Lung (tissue), 12 donors: Measurements from ENCODE around the gene UNC50. TPM values are rescaled to one million over a fixed set of nuclear protein-coding genes. Genes with fewer than 3 reads are reported as not detected.

ENCODE experiments used
- ATAC-seq: fragments of 200-7000 bp; cut with Tn5 transposase; one replicate; pipeline ENCODE4 v1.9.1; 2020; ENCODE audit warnings: moderate number of reproducible peaks; ENCODE audit not compliant: insufficient read depth, low FRiP score
- DNase-seq, 3 donors: peaks; one replicate each; pipeline ENCODE4 v3.0.0-alpha.2; 2013 to 2017
- H3K27ac ChIP-seq, 2 donors: one replicate each; pipeline ENCODE4 v1.5.1; 2013; ENCODE audit warnings: mild to moderate bottlenecking in 2 of 2, moderate library complexity in 2 of 2, control low read depth in 1 of 2, inconsistent platforms in 1 of 2, low read depth in 1 of 2, low read length in 1 of 2
- H3K27me3 ChIP-seq, 3 donors: one replicate each; pipeline ENCODE4 v1.5.1; 2013; ENCODE audit warnings: low read length in 2 of 3; ENCODE audit not compliant: control insufficient read depth in 3 of 3, insufficient read depth in 3 of 3
- H3K36me3 ChIP-seq, 4 donors: one replicate each; pipeline ENCODE4 v1.5.1; 2013; ENCODE audit warnings: low read length in 4 of 4, mild to moderate bottlenecking in 1 of 4, moderate library complexity in 1 of 4; ENCODE audit not compliant: control insufficient read depth in 4 of 4, insufficient read depth in 4 of 4
- H3K4me1 ChIP-seq, 5 donors: one replicate each; pipeline ENCODE4 v1.5.1; 2013; ENCODE audit warnings: low read length in 5 of 5, mild to moderate bottlenecking in 2 of 5, moderate library complexity in 1 of 5; ENCODE audit not compliant: control insufficient read depth in 5 of 5, insufficient read depth in 5 of 5
- H3K4me3 ChIP-seq: one replicate; pipeline ENCODE4 v1.5.1; 2013; ENCODE audit warnings: mild to moderate bottlenecking, control low read depth, moderate library complexity
- H3K9ac ChIP-seq, 2 donors: one replicate each; pipeline ENCODE4 v1.5.1; 2013; ENCODE audit warnings: low read length in 2 of 2, control low read depth in 1 of 2; ENCODE audit not compliant: insufficient read depth in 1 of 2
- H3K9me3 ChIP-seq, 4 donors: one replicate each; pipeline ENCODE4 v1.5.1; 2013; ENCODE audit warnings: low read length in 3 of 4, mild to moderate bottlenecking in 1 of 4, moderate library complexity in 1 of 4; ENCODE audit not compliant: control insufficient read depth in 4 of 4, insufficient read depth in 3 of 4
- CTCF ChIP-seq: IDR thresholded peaks from 2 replicates; pipeline ENCODE4 v1.5.1; 2012; ENCODE audit warnings: mild to moderate bottlenecking; ENCODE audit errors: control extremely low read depth, extremely low read depth
- WGBS, 2 donors: extraction: QIAGEN DNeasy Blood & Tissue Kit; methylation state at CpG; one replicate each; pipeline ENCODE4 v1.1.7; 2013; 5-methylcytosine and 5-hydroxymethylcytosine counted together
- polyA plus RNA-seq, 2 donors: library from polyadenylated mRNA; stranded (reverse); fragments of 200-250 nt; gene quantifications; one replicate each; pipeline ENCODE4 v1.2.1, GENCODE V29; 2013
- total RNA-seq, 2 donors: library from RNA; depleted of rRNA in 1 of 2; stranded (reverse); fragments of >200 nt in 1 of 2; gene quantifications; one replicate each; pipeline ENCODE4 v1.2.1, GENCODE V29; 2014 to 2021
- donor health status: control.
- donor health status: control.
- donor health status: Bipolar disorder and iron deficiency.
- donor health status: healthy.
- donor health status: DM: yes; HTN: yes; CAD: no.

The UNC50 gene
- total and polyA plus RNA-seq, 4 donors: 36.4 to 54.7 (median 43.7) TPM

- no peak for ATAC-seq
- 89 to 100% methylated on average over 1 of the region's 1 CpG for WGBS, 2 donors
- H3K27me3 ChIP-seq: no peaks in the 10 kb centered on the region
- H3K9me3 ChIP-seq: no peaks in the 10 kb centered on the region
- no peaks in the 10 kb centered on the region for H3K4me1 ChIP-seq
- TF ChIP-seq CTCF: no peak
- peaks cover 0 to 8% (median 0%) of the 10 kb centered on the region in 4 donors for H3K36me3 ChIP-seq
- no peak overlapping the region for H3K4me3 ChIP-seq
- DNase-seq: no peak
- no peak overlapping the region for H3K9ac ChIP-seq
- no peak overlapping the region for H3K27ac ChIP-seq
Measured at GRCh38 chr2:98650998-98651397, 42.6 kb downstream of the UNC50 start.

GRCh38 chr2:98654699-98655495 is 46.5 kb downstream of the UNC50 start:
- H3K4me1 ChIP-seq: no peaks in the 10 kb centered on the region
- H3K4me3 ChIP-seq: no peak overlapping the region
- H3K36me3 ChIP-seq: no peaks in the 10 kb centered on the region
- DNase-seq (peak in 2 of 3 donors; percentile 7 to 22), ATAC-seq (no peak)
- no peaks in the 10 kb centered on the region for H3K9me3 ChIP-seq
- no peaks in the 10 kb centered on the region for H3K27me3 ChIP-seq
- H3K27ac ChIP-seq: no peak overlapping the region
- no peak overlapping the region for H3K9ac ChIP-seq
- no peak for TF ChIP-seq CTCF
- 53 to 75% methylated on average over 3 of the region's 3 CpGs for WGBS, 2 donors

GRCh38 chr2:98656800-98657199 is 48.4 kb downstream of the UNC50 start:
- H3K9me3 ChIP-seq: no peaks in the 10 kb centered on the region
- 40 to 74% methylated on average over 4 of the region's 4 CpGs for WGBS, 2 donors

More at GRCh38 chr2:98656800-98657199, 48.4 kb downstream of the UNC50 start:
- no peaks in the 10 kb centered on the region for H3K36me3 ChIP-seq
- no peaks in the 10 kb centered on the region for H3K4me1 ChIP-seq
- no peak overlapping the region for H3K4me3 ChIP-seq
- H3K27me3 ChIP-seq: no peaks in the 10 kb centered on the region
- no peak overlapping the region for H3K9ac ChIP-seq
- DNase-seq (no peak), ATAC-seq (no peak)
- H3K27ac ChIP-seq: no peak overlapping the region
- no peak for TF ChIP-seq CTCF
